ENCODE data around the gene SLC25A15. TPM values are rescaled to one million over a fixed set of nuclear protein-coding genes. Genes with fewer than 3 reads are reported as not detected.
A peak's percentile ranks its signal among the peaks of the same experiment; 100 is the strongest.
"Not testable (repeated sequence)": the region's sequence is repeated elsewhere in the genome, so short reads cannot be mapped to it uniquely, and the experiment has no call there.

SLC25A15 gene
- total RNA-seq, 2 donors from 2014 or later: 3.7 to 5.1 TPM

DNA sequence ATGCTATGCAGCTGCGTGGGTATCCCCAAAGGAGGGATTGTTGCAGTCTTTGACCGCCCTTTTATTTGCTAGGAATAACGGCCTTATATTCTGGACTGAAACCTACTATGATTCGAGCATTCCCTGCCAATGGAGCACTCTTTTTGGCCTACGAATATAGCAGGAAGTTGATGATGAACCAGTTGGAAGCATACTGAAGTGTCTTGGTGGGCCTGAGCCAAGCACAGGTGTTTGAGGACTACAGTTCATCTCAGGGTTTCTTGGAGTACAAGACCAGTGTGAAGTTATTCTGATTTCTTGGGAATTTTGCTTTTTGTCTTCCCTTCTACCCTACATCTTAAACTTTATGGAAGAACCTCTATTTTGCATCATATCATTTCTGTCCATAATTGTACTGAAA is 20.1 kb downstream of the SLC25A15 start:
- no peak for ATAC-seq
- H3K27me3 Mint-ChIP-seq: no peaks in the 10 kb centered on the region
- H3K27ac Mint-ChIP-seq: no peak overlapping the region
- H3K9me3 ChIP-seq (ENCODE audit: control insufficient read depth, low read length, poor library complexity, severe bottlenecking): no peaks in the 10 kb centered on the region
- H3K36me3 Mint-ChIP-seq (ENCODE audit: low read depth): peaks cover 4% of the 10 kb centered on the region
- H3K4me3 Mint-ChIP-seq: no peak overlapping the region
- no peak for DNase-seq
- peaks cover 2% of the 10 kb centered on the region for H3K4me1 Mint-ChIP-seq

DNA sequence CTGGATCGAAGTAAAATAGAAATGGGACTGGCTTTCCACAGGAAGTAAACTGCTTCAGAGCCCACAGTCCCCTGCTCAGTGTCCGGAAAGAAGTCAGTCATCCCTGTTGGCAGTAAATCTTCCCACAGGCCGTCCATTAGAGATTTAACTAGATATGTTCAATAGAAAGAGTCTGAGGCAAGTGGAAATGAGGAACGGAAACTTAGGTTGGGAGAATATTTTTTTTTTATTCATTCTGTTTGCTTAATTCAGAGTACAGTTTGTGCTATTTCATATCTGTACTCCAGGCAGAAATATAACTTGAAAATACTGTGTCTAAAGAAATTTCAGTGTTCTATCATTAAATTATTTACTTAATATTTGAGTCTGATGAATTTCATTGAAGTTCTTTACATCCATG is 22.7 kb downstream of the SLC25A15 start:
- Mint-ChIP-seq H3K4me3 (no peak overlapping the region), H3K36me3 (ENCODE audit: low read depth) (peaks cover 5% of the 10 kb centered on the region), H3K4me1 (no peaks in the 10 kb centered on the region), H3K27ac (no peak overlapping the region), H3K27me3 (no peaks in the 10 kb centered on the region)
- ATAC-seq (no peak), DNase-seq (no peak)
- H3K9me3 ChIP-seq (ENCODE audit: control insufficient read depth, low read length, poor library complexity, severe bottlenecking): no peaks in the 10 kb centered on the region

GRCh38 chr13:40812724-40813445 is 23.5 kb downstream of the SLC25A15 start:
- no peaks in the 10 kb centered on the region for H3K4me1 Mint-ChIP-seq
- H3K9me3 ChIP-seq (ENCODE audit: control insufficient read depth, low read length, poor library complexity, severe bottlenecking): no peaks in the 10 kb centered on the region
- no peak overlapping the region for H3K27ac Mint-ChIP-seq
- DNase-seq: no peak
- ATAC-seq: no peak
- peaks cover 2% of the 10 kb centered on the region for H3K36me3 Mint-ChIP-seq (ENCODE audit: low read depth)
- H3K4me3 Mint-ChIP-seq: no peak overlapping the region
- no peaks in the 10 kb centered on the region for H3K27me3 Mint-ChIP-seq

- no peak for DNase-seq
- H3K9me3 ChIP-seq (ENCODE audit: control insufficient read depth, low read length, poor library complexity, severe bottlenecking): no peaks in the 10 kb centered on the region
- peak; percentile 57 for ATAC-seq
- no peaks in the 10 kb centered on the region for H3K27me3 Mint-ChIP-seq
- H3K4me1 Mint-ChIP-seq: no peaks in the 10 kb centered on the region
- H3K27ac Mint-ChIP-seq: no peak overlapping the region
- peaks cover 2% of the 10 kb centered on the region for H3K36me3 Mint-ChIP-seq (ENCODE audit: low read depth)
- H3K4me3 Mint-ChIP-seq: no peak overlapping the region
Observed at GRCh38 chr13:40813667-40814454, 24.4 kb downstream of the SLC25A15 start.

DNA sequence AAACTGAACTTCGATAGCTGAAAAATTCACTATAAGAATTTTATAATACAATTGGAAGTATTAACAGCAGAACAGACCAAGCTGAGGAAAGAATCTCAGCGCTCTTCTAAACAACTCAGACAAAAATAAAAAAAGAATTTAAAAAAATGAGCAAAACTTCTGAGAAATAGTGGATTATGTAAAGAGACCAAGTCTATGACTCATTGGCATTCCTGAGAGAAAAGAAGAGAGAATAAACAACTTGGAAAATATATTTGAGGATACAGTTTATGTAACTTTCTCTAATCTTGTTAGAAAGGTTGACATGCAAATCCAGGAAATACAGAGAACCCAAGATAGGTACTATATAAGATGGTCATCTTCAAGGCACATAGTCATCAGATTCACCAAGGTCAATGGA is 25.4 kb downstream of the SLC25A15 start:
- H3K9me3 ChIP-seq (ENCODE audit: control insufficient read depth, low read length, poor library complexity, severe bottlenecking): no peaks in the 10 kb centered on the region
- no peak overlapping the region for H3K27ac Mint-ChIP-seq
- DNase-seq (no peak), ATAC-seq (no peak)
- H3K36me3 Mint-ChIP-seq (ENCODE audit: low read depth): peaks cover 2% of the 10 kb centered on the region
- no peaks in the 10 kb centered on the region for H3K27me3 Mint-ChIP-seq
- H3K4me3 Mint-ChIP-seq: no peak overlapping the region
- no peaks in the 10 kb centered on the region for H3K4me1 Mint-ChIP-seq

DNA sequence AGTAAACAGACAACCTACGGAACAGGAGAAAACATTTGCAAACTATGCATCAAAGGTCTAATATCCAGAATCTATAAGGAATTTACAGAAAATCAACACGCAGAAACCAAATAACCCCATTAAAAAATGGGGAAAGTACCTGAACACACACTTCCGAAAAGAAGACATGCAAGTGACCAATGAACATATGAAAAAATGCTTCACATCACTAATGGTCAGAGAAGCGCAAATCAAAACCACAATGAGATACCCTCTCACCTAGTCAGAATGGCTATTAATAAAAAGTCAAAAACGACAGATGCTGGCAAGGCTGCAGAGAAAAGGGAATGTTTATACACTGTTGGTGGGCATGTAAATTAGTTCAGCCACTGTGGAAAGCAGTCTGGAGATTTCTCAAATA is 29.5 kb downstream of the SLC25A15 start:
- H3K27ac Mint-ChIP-seq: no peak overlapping the region
- no peaks in the 10 kb centered on the region for H3K27me3 Mint-ChIP-seq
- ATAC-seq: no peak

DNA sequence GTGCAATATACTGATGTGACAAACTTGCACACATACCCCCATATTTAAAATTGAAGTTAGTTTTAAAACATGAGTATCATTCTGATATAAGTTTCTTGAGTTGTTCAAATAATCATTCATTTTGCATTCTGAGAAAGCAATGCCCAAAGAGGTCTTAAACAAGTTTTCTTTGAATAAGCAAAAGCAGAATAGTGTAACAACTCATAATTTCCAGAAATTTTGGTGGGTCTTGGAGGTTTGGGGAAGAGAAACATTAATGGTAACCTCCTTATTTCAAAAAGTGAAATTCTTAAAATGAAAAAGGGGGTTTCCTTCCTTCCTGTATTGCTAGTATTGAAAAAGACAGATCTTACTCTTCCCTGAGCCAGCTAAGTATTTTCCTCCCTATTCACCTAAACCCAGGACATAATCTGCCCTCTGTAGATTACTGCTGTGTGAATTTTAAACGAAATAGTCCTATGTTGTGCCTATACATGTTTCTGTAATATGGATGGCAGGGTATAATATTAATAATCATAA is 30.4 kb downstream of the SLC25A15 start:
- Mint-ChIP-seq H3K4me1 (peaks cover 2% of the 10 kb centered on the region), H3K36me3 (ENCODE audit: low read depth) (peaks cover 2% of the 10 kb centered on the region), H3K4me3 (no peak overlapping the region), H3K27ac (no peak overlapping the region), H3K27me3 (no peaks in the 10 kb centered on the region)
- DNase-seq (no peak), ATAC-seq (no peak)
- H3K9me3 ChIP-seq (ENCODE audit: control insufficient read depth, low read length, poor library complexity, severe bottlenecking): no peaks in the 10 kb centered on the region

More for the DNA sequence above, 29.5 kb downstream of the SLC25A15 start:
- Mint-ChIP-seq H3K4me1 (peaks cover 2% of the 10 kb centered on the region), H3K36me3 (ENCODE audit: low read depth) (peaks cover 2% of the 10 kb centered on the region), H3K4me3 (no peak overlapping the region)
- DNase-seq: no peak
- no peaks in the 10 kb centered on the region for H3K9me3 ChIP-seq (ENCODE audit: control insufficient read depth, low read length, poor library complexity, severe bottlenecking)

DNA sequence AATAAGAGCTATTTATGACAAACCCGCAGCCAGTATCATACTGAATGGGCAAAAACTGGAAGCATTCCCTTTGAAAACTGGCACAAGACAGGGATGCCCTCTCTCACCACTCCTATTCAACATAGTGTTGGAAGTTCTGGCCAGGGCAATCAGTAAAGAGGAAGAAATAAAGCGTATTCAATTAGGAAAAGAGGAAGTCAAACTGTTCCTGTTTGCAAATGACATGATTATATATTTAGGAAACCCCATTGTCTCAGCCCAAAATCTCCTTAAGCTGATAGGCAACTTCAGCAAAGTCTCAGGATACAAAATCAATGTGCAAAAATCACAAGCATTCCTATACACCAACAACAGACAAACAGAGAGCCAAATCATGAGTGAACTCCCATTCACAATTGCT is 50.3 kb downstream of the SLC25A15 start:
- H3K4me1 Mint-ChIP-seq; H3K36me3 Mint-ChIP-seq (ENCODE audit: low read depth); H3K27me3 Mint-ChIP-seq; H3K9me3 ChIP-seq (ENCODE audit: control insufficient read depth, low read length, poor library complexity, severe bottlenecking); H3K27ac Mint-ChIP-seq; H3K4me3 Mint-ChIP-seq; DNase-seq; ATAC-seq: not testable (repeated sequence)

- H3K27me3 Mint-ChIP-seq; H3K4me3 Mint-ChIP-seq; H3K36me3 Mint-ChIP-seq (ENCODE audit: low read depth); DNase-seq; H3K9me3 ChIP-seq (ENCODE audit: control insufficient read depth, low read length, poor library complexity, severe bottlenecking); ATAC-seq; H3K27ac Mint-ChIP-seq; H3K4me1 Mint-ChIP-seq: not testable (repeated sequence)
Observed at GRCh38 chr13:40840955-40841354, 51.5 kb downstream of the SLC25A15 start.

Other genes with a start within 250 kb of the SLC25A15 start
- 10 to 100 TPM; 72.9 to 86.1 TPM for gene FOXO1, start 123.0 kb upstream of the SLC25A15 start, total RNA-seq
- gene MRPS31, start 18.4 kb upstream of the SLC25A15 start, total RNA-seq: 10 to 100 TPM; 13.0 to 15.8 TPM
- 100 to 1,000 TPM; 197 to 232 TPM for gene ELF1, start 229.7 kb downstream of the SLC25A15 start, total RNA-seq